ENCODE results near the gene INPP4B.

INPP4B gene

DNA sequence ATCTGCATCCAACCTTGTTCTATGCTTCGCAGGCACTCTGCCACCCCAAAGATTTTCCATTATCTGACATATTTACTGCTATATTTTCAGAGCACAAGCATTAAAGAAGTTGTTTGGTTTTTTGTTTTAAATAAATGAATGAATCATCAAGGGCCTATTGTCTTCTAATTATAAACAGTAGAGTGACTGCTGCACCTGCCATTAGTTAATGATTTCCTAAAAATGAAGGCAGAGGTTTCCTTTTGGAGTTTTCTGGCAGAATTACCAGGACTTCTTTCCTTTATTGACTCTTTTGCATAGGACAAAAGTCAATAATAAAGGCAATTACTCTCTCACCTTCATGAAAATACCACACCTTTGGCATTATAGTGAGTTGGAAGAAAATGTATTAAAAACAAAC, 238.1 kb downstream of the INPP4B start:
- no peak for DNase-seq (ENCODE audit: extremely low read depth, insufficient read length)
- TF ChIP-seq, protein P1, sequence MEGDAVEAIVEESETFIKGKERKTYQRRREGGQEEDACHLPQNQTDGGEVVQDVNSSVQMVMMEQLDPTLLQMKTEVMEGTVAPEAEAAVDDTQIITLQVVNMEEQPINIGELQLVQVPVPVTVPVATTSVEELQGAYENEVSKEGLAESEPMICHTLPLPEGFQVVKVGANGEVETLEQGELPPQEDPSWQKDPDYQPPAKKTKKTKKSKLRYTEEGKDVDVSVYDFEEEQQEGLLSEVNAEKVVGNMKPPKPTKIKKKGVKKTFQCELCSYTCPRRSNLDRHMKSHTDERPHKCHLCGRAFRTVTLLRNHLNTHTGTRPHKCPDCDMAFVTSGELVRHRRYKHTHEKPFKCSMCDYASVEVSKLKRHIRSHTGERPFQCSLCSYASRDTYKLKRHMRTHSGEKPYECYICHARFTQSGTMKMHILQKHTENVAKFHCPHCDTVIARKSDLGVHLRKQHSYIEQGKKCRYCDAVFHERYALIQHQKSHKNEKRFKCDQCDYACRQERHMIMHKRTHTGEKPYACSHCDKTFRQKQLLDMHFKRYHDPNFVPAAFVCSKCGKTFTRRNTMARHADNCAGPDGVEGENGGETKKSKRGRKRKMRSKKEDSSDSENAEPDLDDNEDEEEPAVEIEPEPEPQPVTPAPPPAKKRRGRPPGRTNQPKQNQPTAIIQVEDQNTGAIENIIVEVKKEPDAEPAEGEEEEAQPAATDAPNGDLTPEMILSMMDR (IDR thresholded peaks at IDR 0.05; ENCODE audit: insufficient read depth, low read length, poor library complexity, severe bottlenecking): no peak
- Histone ChIP-seq H3K4me3 (replicated peaks; ENCODE audit: low read depth, low read length) (no peak overlapping the region), H3K36me3 (ENCODE audit: control insufficient read depth, insufficient read depth, low read length) (no peaks in the 10 kb centered on the region), H3K27me3 (replicated peaks; ENCODE audit: control insufficient read depth, insufficient read depth, low read length) (no peaks in the 10 kb centered on the region)

DNA sequence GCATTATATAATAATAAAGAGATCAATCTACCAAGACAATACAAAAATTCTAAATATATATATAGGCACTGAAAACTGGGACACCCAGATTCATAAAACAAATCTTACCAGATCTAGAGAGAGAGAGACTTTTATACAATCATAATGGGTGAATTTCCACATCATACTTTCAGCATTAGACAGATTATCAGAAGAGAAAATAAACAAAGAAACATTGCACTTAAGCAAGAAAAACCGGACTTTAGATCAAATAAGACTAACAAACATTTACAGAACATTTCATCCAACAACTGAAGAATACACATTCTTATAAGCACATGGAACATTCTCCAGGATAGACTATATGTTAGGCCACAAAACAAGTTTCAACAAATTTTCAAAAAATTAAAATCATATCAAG, 245.1 kb downstream of the INPP4B start:
- no peak for DNase-seq (ENCODE audit: extremely low read depth, insufficient read length)
- Histone ChIP-seq H3K36me3 (ENCODE audit: control insufficient read depth, insufficient read depth, low read length) (no peaks in the 10 kb centered on the region), H3K4me3 (replicated peaks; ENCODE audit: low read depth, low read length) (no peak overlapping the region), H3K27me3 (replicated peaks; ENCODE audit: control insufficient read depth, insufficient read depth, low read length) (no peaks in the 10 kb centered on the region)
- TF ChIP-seq, protein P1 (IDR thresholded peaks at IDR 0.05; ENCODE audit: insufficient read depth, low read length, poor library complexity, severe bottlenecking): no peak

DNA sequence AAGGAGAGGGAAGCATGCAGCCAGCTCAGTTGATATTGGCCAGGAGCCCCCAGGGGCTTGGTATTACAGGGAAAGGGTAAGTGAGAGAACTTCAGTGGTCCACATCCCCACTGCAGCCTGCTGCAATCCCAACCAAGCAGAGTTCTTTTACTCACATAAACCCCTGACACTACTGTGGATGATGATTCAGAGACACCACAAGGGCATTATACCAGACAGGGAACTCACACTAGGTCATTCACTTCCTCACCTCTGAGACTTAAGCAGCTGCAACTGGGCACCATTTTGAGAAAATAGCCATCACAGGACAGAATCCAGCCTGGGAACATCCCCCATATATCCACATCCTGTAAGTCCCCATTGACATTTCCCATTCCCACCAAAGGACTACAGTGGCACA, 248.0 kb downstream of the INPP4B start:
- DNase-seq (ENCODE audit: extremely low read depth, insufficient read length): no peak
- Histone ChIP-seq H3K36me3 (ENCODE audit: control insufficient read depth, insufficient read depth, low read length) (no peaks in the 10 kb centered on the region), H3K4me3 (replicated peaks; ENCODE audit: low read depth, low read length) (no peak overlapping the region), H3K27me3 (replicated peaks; ENCODE audit: control insufficient read depth, insufficient read depth, low read length) (no peaks in the 10 kb centered on the region)
- TF ChIP-seq, protein P1 (IDR thresholded peaks at IDR 0.05; ENCODE audit: insufficient read depth, low read length, poor library complexity, severe bottlenecking): no peak

DNA sequence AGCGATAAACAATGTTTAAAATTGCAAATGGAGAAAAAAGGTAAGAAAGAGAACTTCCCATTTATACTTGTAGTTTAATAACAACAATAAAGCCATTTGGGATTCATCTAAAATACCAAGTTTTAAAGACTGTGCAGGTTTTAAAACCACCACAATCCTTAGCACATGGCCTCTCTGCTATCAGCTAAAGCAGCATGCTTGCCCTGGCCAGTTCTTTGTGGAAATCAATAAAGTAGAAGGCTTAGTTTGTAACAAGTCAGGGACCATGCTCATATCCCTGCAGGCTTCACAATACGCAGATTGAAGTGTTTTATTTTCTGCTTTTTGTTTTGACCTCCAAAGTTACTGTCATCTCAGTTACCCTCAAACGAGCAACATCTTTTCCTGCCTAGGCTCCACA, 249.5 kb downstream of the INPP4B start:
- Histone ChIP-seq H3K4me3 (replicated peaks; ENCODE audit: low read depth, low read length) (no peak overlapping the region), H3K27me3 (replicated peaks; ENCODE audit: control insufficient read depth, insufficient read depth, low read length) (no peaks in the 10 kb centered on the region), H3K36me3 (ENCODE audit: control insufficient read depth, insufficient read depth, low read length) (no peaks in the 10 kb centered on the region)
- no peak for DNase-seq (ENCODE audit: extremely low read depth, insufficient read length)
- TF ChIP-seq, protein P1 (IDR thresholded peaks at IDR 0.05; ENCODE audit: insufficient read depth, low read length, poor library complexity, severe bottlenecking): no peak

DNA sequence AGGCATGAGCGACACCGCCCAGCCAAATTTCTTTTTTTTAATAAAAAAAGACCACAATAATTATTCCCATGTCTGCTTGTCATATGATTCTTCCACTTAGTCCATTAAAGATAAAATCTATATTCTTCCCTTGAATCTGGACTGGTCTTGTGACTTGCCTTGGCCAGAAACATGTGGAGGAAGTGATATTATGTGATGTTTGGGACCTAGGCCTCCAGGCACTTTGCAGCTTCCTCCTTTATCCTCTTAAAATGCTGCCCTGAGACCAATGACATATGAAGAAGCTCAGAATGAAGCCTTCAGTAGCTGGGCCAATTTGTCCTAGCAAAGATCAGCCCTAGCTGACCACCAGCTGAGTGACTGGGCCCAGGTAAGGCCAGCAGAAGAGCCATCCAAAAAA, 250.0 kb downstream of the INPP4B start:
- Histone ChIP-seq H3K27me3 (replicated peaks; ENCODE audit: control insufficient read depth, insufficient read depth, low read length) (no peaks in the 10 kb centered on the region), H3K36me3 (ENCODE audit: control insufficient read depth, insufficient read depth, low read length) (no peaks in the 10 kb centered on the region), H3K4me3 (replicated peaks; ENCODE audit: low read depth, low read length) (no peak overlapping the region)
- TF ChIP-seq, protein P1 (IDR thresholded peaks at IDR 0.05; ENCODE audit: insufficient read depth, low read length, poor library complexity, severe bottlenecking): no peak
- DNase-seq (ENCODE audit: extremely low read depth, insufficient read length): no peak

DNA sequence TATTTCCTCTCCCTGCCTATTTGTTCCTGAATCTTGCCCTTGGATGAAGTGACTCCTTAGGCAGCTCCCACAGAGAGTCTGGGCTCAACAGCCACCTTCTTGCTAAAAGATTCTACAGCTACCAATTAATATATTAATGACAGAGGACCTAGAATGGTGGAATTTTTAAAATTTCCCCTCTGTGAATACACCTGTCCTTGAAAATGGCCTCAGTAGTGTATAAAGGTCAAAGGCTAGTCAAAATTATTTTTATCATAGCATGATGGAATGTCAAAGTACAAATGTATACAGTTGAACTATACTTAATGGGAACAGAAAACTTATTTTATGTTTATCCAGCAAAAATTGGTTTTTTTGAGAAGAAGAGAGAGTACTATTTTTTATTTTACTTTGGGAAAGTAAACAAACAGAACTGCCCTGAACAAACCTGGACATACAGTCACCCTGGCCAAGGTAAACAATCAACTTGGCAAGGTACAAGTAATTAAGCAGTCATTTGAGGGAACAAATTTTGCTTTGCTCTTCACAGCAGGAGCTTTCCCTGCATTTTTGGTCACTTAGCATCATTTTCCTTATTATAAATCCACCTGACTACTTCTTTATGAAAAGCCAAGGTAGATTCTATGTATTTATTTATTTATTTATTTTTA, 250.8 kb downstream of the INPP4B start:
- Histone ChIP-seq H3K36me3 (ENCODE audit: control insufficient read depth, insufficient read depth, low read length) (no peaks in the 10 kb centered on the region), H3K27me3 (replicated peaks; ENCODE audit: control insufficient read depth, insufficient read depth, low read length) (no peaks in the 10 kb centered on the region), H3K4me3 (replicated peaks; ENCODE audit: low read depth, low read length) (no peak overlapping the region)
- TF ChIP-seq, protein P1 (IDR thresholded peaks at IDR 0.05; ENCODE audit: insufficient read depth, low read length, poor library complexity, severe bottlenecking): no peak
- no peak for DNase-seq (ENCODE audit: extremely low read depth, insufficient read length)
